ENCODE measurements around the gene ZKSCAN5. TPM values are rescaled to one million over a fixed set of nuclear protein-coding genes. Genes with fewer than 3 reads are reported as not detected.
"Not testable (repeated sequence)": the region's sequence is repeated elsewhere in the genome, so short reads cannot be mapped to it uniquely, and the experiment has no call there.

The ZKSCAN5 gene
- total and polyA plus RNA-seq, 2 experiments from 2014 or later = 6.2 to 10.6 TPM

GRCh38 chr7:99499721-99500636 lies 4.5 kb upstream of the ZKSCAN5 start, which contains the start of gene ZNF394:
ZNF394 (minus strand) TSS chr7:99500281; CDS start chr7:99500093, 188 bp downstream.
- peak within 1 kb of the TSS; percentile 80 for H2AFZ ChIP-seq
- H3K27ac ChIP-seq = peak within 1 kb of the TSS; percentile 93
- H3K9me3 ChIP-seq (ENCODE audit: low read depth) = no peaks in the 10 kb centered on the region
- no peaks in the 10 kb centered on the region for H3K36me3 ChIP-seq (replicated peaks; ENCODE audit: insufficient read depth, low read depth)
- H3K9me2 ChIP-seq (replicated peaks; ENCODE audit: insufficient read depth) = no peaks in the 10 kb centered on the region
- DNase-seq (ENCODE audit: low spot score) = peak; percentile 95
- H3K79me2 ChIP-seq = peaks cover 53% of the 10 kb centered on the region
- H3K27me3 ChIP-seq = no peaks in the 10 kb centered on the region
- no peak for TF ChIP-seq EZH2phosphoT487 (IDR thresholded peaks at IDR 0.05; ENCODE audit: low read depth, severe bottlenecking, unreplicated experiment)
- TF ChIP-seq CTCF (IDR thresholded peaks at IDR 0.05; ENCODE audit: poor library complexity) = no peak
- TF ChIP-seq EZH2 (IDR thresholded peaks at IDR 0.05; ENCODE audit: borderline replicate concordance) = no peak
- peak within 1 kb of the TSS; percentile 41 for H3K4me3 ChIP-seq
- under 1% methylated on average over 68 of the region's 68 CpGs for WGBS (ENCODE audit: low lambda C conversion rate, missing lambda C conversion rate)
- H4K20me1 ChIP-seq (ENCODE audit: insufficient read depth, poor library complexity, severe bottlenecking) = peaks cover 23% of the 10 kb centered on the region
- H3K4me1 ChIP-seq (ENCODE audit: insufficient read depth) = peaks cover 14% of the 10 kb centered on the region
- peak within 1 kb of the TSS; percentile 90 for H3K4me2 ChIP-seq

GRCh38 chr7:99500637-99501009 lies 3.8 kb upstream of the ZKSCAN5 start:
- no peaks in the 10 kb centered on the region for H3K36me3 ChIP-seq (replicated peaks; ENCODE audit: insufficient read depth, low read depth)

GRCh38 chr7:99501236-99501635 lies 3.2 kb upstream of the ZKSCAN5 start:
- H2AFZ ChIP-seq; H3K27me3 ChIP-seq; H3K9me3 ChIP-seq (ENCODE audit: low read depth); H3K27ac ChIP-seq; H3K36me3 ChIP-seq (replicated peaks; ENCODE audit: insufficient read depth, low read depth); H3K9me2 ChIP-seq (replicated peaks; ENCODE audit: insufficient read depth); DNase-seq (ENCODE audit: low spot score); H3K4me3 ChIP-seq: not testable (repeated sequence)
- H3K4me2 ChIP-seq = peak overlapping the region; percentile 81
- peaks cover 23% of the 10 kb centered on the region for H4K20me1 ChIP-seq (ENCODE audit: insufficient read depth, poor library complexity, severe bottlenecking)
- peaks cover 14% of the 10 kb centered on the region for H3K4me1 ChIP-seq (ENCODE audit: insufficient read depth)
- peaks cover 52% of the 10 kb centered on the region for H3K79me2 ChIP-seq
- 96% methylated on average over 12 of the region's 12 CpGs for WGBS (ENCODE audit: low lambda C conversion rate, missing lambda C conversion rate)

More at GRCh38 chr7:99500637-99501009, 3.8 kb upstream of the ZKSCAN5 start:
- peak overlapping the region; percentile 81 for H3K4me2 ChIP-seq
- peak overlapping the region; percentile 41 for H3K4me3 ChIP-seq
- no peaks in the 10 kb centered on the region for H3K9me3 ChIP-seq (ENCODE audit: low read depth)
- no peaks in the 10 kb centered on the region for H3K27me3 ChIP-seq
- no peaks in the 10 kb centered on the region for H3K9me2 ChIP-seq (replicated peaks; ENCODE audit: insufficient read depth)
- H3K27ac ChIP-seq = peak overlapping the region; percentile 93
- H3K79me2 ChIP-seq = peaks cover 52% of the 10 kb centered on the region
- H3K4me1 ChIP-seq (ENCODE audit: insufficient read depth) = peaks cover 14% of the 10 kb centered on the region
- peak overlapping the region; percentile 80 for H2AFZ ChIP-seq
- H4K20me1 ChIP-seq (ENCODE audit: insufficient read depth, poor library complexity, severe bottlenecking) = peaks cover 23% of the 10 kb centered on the region
- no peak for DNase-seq (ENCODE audit: low spot score)
- TF ChIP-seq CTCF (IDR thresholded peaks at IDR 0.05; ENCODE audit: poor library complexity) = no peak
- no peak for TF ChIP-seq EZH2 (IDR thresholded peaks at IDR 0.05; ENCODE audit: borderline replicate concordance)
- no peak for TF ChIP-seq EZH2phosphoT487 (IDR thresholded peaks at IDR 0.05; ENCODE audit: low read depth, severe bottlenecking, unreplicated experiment)
- 62% methylated on average over 16 of the region's 16 CpGs for WGBS (ENCODE audit: low lambda C conversion rate, missing lambda C conversion rate)

- Histone ChIP-seq H3K79me2 (peaks cover 51% of the 10 kb centered on the region), H3K4me3 (peak overlapping the region; percentile 84), H4K20me1 (ENCODE audit: insufficient read depth, poor library complexity, severe bottlenecking) (peaks cover 6% of the 10 kb centered on the region), H3K36me3 (replicated peaks; ENCODE audit: insufficient read depth, low read depth) (no peaks in the 10 kb centered on the region), H3K9me2 (replicated peaks; ENCODE audit: insufficient read depth) (no peaks in the 10 kb centered on the region), H3K27me3 (no peaks in the 10 kb centered on the region), H2AFZ (peak overlapping the region; percentile 70), H3K27ac (peak overlapping the region; percentile 93), H3K4me2 (peak overlapping the region; percentile 88), H3K4me1 (ENCODE audit: insufficient read depth) (peaks cover 9% of the 10 kb centered on the region), H3K9me3 (ENCODE audit: low read depth) (no peaks in the 10 kb centered on the region)
- DNase-seq (ENCODE audit: low spot score) = no peak
- 15% methylated on average over 18 of the region's 19 CpGs for WGBS (ENCODE audit: low lambda C conversion rate, missing lambda C conversion rate)
- TF ChIP-seq CTCF (IDR thresholded peaks at IDR 0.05; ENCODE audit: poor library complexity) (no peak), EZH2 (IDR thresholded peaks at IDR 0.05; ENCODE audit: borderline replicate concordance) (no peak), EZH2phosphoT487 (IDR thresholded peaks at IDR 0.05; ENCODE audit: low read depth, severe bottlenecking, unreplicated experiment) (no peak)
Observed at GRCh38 chr7:99504281-99504602, 220 bp upstream of the ZKSCAN5 start.

Data from hepatocyte (in vitro differentiated cells).